Measurements from ENCODE around the gene ARAP1. TPM values are rescaled to one million over a fixed set of nuclear protein-coding genes. Genes with fewer than 3 reads are reported as not detected.

Gene ARAP1
- total and polyA plus RNA-seq, 2 donors (not counting 1 experiment from before 2014, with no cell fraction given): 41.8 to 113 TPM

- H3K36me3 ChIP-seq (ENCODE audit: control insufficient read depth, insufficient read depth, low read length): no peaks in the 10 kb centered on the region
- H3K9me3 ChIP-seq (ENCODE audit: control insufficient read depth, insufficient read depth, low read depth, low read length): no peaks in the 10 kb centered on the region
- no peak within 1 kb of the TSS for H3K4me3 ChIP-seq (replicated peaks in 1 of 4; ENCODE audit: control extremely low read depth in 1 of 4, insufficient read depth in 1 of 4, low read depth in 3 of 4, low read length in 4 of 4)
- no peaks in the 10 kb centered on the region for H3K4me1 ChIP-seq (ENCODE audit: control insufficient read depth, extremely low read depth, insufficient read depth, low read length)
- TF ChIP-seq CTCF (conservative IDR thresholded peaks at IDR 0.05 in 1 of 2, IDR thresholded peaks at IDR 0.05 in 1 of 2; ENCODE audit: low read depth in 1 of 2, low read length in 2 of 2) (no peak), EZH2 (IDR thresholded peaks at IDR 0.05; ENCODE audit: low read length, missing control alignments) (no peak)
- no peaks in the 10 kb centered on the region for H4K20me1 ChIP-seq (ENCODE audit: control insufficient read depth, extremely low read depth, insufficient read depth, low read length)
- H3K27me3 ChIP-seq (ENCODE audit: control insufficient read depth, insufficient read depth, low read length): peaks cover 62% of the 10 kb centered on the region
- H3K4me2 ChIP-seq (ENCODE audit: extremely low read depth, insufficient read depth, low read length): no peak within 1 kb of the TSS
- no peaks in the 10 kb centered on the region for H3K79me2 ChIP-seq (ENCODE audit: control insufficient read depth, insufficient read depth, low read length)
- H2AFZ ChIP-seq (ENCODE audit: low read length): no peak within 1 kb of the TSS
- H3K27ac ChIP-seq (ENCODE audit: insufficient read depth, low read length): no peak within 1 kb of the TSS
- no peak within 1 kb of the TSS for H3K9ac ChIP-seq (ENCODE audit: insufficient read depth, low read length)
- DNase-seq (ENCODE audit: low read depth in 2 of 2): no peak
These were observed 78.0 kb downstream of the ARAP1 start, which contains the start of gene PDE2A for GRCh38 chr11:72673943-72674828. Gene PDE2A, minus strand, starts transcription at chr11:72674422. Its CDS starts 215 bp downstream, at chr11:72674207.

- Histone ChIP-seq H3K4me2 (ENCODE audit: extremely low read depth, insufficient read depth, low read length) (no peak overlapping the region), H3K4me1 (ENCODE audit: control insufficient read depth, extremely low read depth, insufficient read depth, low read length) (no peaks in the 10 kb centered on the region), H3K27me3 (ENCODE audit: control insufficient read depth, insufficient read depth, low read length) (peaks cover 61% of the 10 kb centered on the region), H3K4me3 (replicated peaks in 1 of 4; ENCODE audit: control extremely low read depth in 1 of 4, insufficient read depth in 1 of 4, low read depth in 3 of 4, low read length in 4 of 4) (no peak overlapping the region), H3K36me3 (ENCODE audit: control insufficient read depth, insufficient read depth, low read length) (no peaks in the 10 kb centered on the region), H3K27ac (ENCODE audit: insufficient read depth, low read length) (no peak overlapping the region), H3K79me2 (ENCODE audit: control insufficient read depth, insufficient read depth, low read length) (no peaks in the 10 kb centered on the region), H3K9me3 (ENCODE audit: control insufficient read depth, insufficient read depth, low read depth, low read length) (no peaks in the 10 kb centered on the region), H2AFZ (ENCODE audit: low read length) (no peak overlapping the region), H3K9ac (ENCODE audit: insufficient read depth, low read length) (no peak overlapping the region), H4K20me1 (ENCODE audit: control insufficient read depth, extremely low read depth, insufficient read depth, low read length) (no peaks in the 10 kb centered on the region)
- no peak for TF ChIP-seq CTCF (conservative IDR thresholded peaks at IDR 0.05 in 1 of 2, IDR thresholded peaks at IDR 0.05 in 1 of 2; ENCODE audit: low read depth in 1 of 2, low read length in 2 of 2)
- no peak for TF ChIP-seq EZH2 (IDR thresholded peaks at IDR 0.05; ENCODE audit: low read length, missing control alignments)
- DNase-seq (ENCODE audit: low read depth in 2 of 2): no peak
These were observed 78.8 kb downstream of the ARAP1 start for GRCh38 chr11:72673284-72673942.

- Histone ChIP-seq H3K4me2 (ENCODE audit: extremely low read depth, insufficient read depth, low read length) (no peak overlapping the region), H3K4me3 (replicated peaks in 1 of 4; ENCODE audit: control extremely low read depth in 1 of 4, insufficient read depth in 1 of 4, low read depth in 3 of 4, low read length in 4 of 4) (no peak overlapping the region), H2AFZ (ENCODE audit: low read length) (no peak overlapping the region), H3K79me2 (ENCODE audit: control insufficient read depth, insufficient read depth, low read length) (no peaks in the 10 kb centered on the region), H3K36me3 (ENCODE audit: control insufficient read depth, insufficient read depth, low read length) (no peaks in the 10 kb centered on the region), H3K9me3 (ENCODE audit: control insufficient read depth, insufficient read depth, low read depth, low read length) (no peaks in the 10 kb centered on the region), H3K9ac (ENCODE audit: insufficient read depth, low read length) (no peak overlapping the region), H4K20me1 (ENCODE audit: control insufficient read depth, extremely low read depth, insufficient read depth, low read length) (no peaks in the 10 kb centered on the region), H3K27ac (ENCODE audit: insufficient read depth, low read length) (no peak overlapping the region), H3K27me3 (ENCODE audit: control insufficient read depth, insufficient read depth, low read length) (peaks cover 60% of the 10 kb centered on the region), H3K4me1 (ENCODE audit: control insufficient read depth, extremely low read depth, insufficient read depth, low read length) (no peaks in the 10 kb centered on the region)
- no peak for TF ChIP-seq CTCF (conservative IDR thresholded peaks at IDR 0.05 in 1 of 2, IDR thresholded peaks at IDR 0.05 in 1 of 2; ENCODE audit: low read depth in 1 of 2, low read length in 2 of 2)
- TF ChIP-seq EZH2 (IDR thresholded peaks at IDR 0.05; ENCODE audit: low read length, missing control alignments): no peak
- DNase-seq (ENCODE audit: low read depth in 2 of 2): no peak
These were observed 79.5 kb downstream of the ARAP1 start for GRCh38 chr11:72672597-72673238.
